GM12878 (cell line): ENCODE measurements around the gene RNF11. TPM values are rescaled to one million over a fixed set of nuclear protein-coding genes. Genes with fewer than 3 reads are reported as not detected.
A peak's percentile ranks its signal among the peaks of the same experiment; 100 is the strongest.

Experiments
- ATAC-seq: fragments of 200-7000 bp; cut with Tn5 transposase; 3 replicates; pipeline ENCODE4 v1.9.1; 2020; ENCODE audit warnings: mild to moderate bottlenecking, moderate library complexity
- BruUV-seq: library from RNA; stranded (reverse); fragments of 400-500 nt; replicated peaks from 2 replicates; lab custom pipeline; 2021; lab: Mats Ljungman, UMichigan
- CTCF ChIA-PET: fragments of 300-600 bp; sonication (Branson Sonifier 250); formaldehyde crosslinking; extraction: SDS; loops from one replicate; lab custom pipeline; 2021; ENCODE audit warnings: inconsistent platforms; lab: Yijun Ruan, JAX
- POLR2A ChIA-PET: fragments of 350-600 bp; formaldehyde crosslinking; extraction: SDS; loops from one replicate; lab custom pipeline; 2021; ENCODE audit warnings: inconsistent platforms; lab: Charles Lee
- RAD21 ChIA-PET: fragments of 300-600 bp; sonication (Branson Sonifier 250); formaldehyde crosslinking; loops from one replicate; lab custom pipeline; 2023; ENCODE audit warnings: antibody characterized with exemption; ENCODE audit not compliant: unreplicated experiment; lab: Charles Lee
- SMC1A ChIA-PET: fragments of 300-600 bp; sonication (Branson Sonifier 250); formaldehyde crosslinking; loops from one replicate; lab custom pipeline; 2023; ENCODE audit not compliant: unreplicated experiment, uncharacterized antibody; lab: Charles Lee
- DNase-seq: peaks from one replicate; pipeline ENCODE4 v3.0.0-alpha.2; 2011; ENCODE audit warnings: low read depth, low spot score
- FAIRE-seq: peaks from 3 replicates; lab custom pipeline; 2011; peaks lifted over from hg19 to GRCh38; lab: Jason Lieb, UNC
- H2AFZ ChIP-seq: 2 replicates; pipeline ENCODE4 v1.6.0; 2011; ENCODE audit warnings: low read depth, low read length, control low read depth; ENCODE audit not compliant: control insufficient read depth
- H3K27ac ChIP-seq: 2 replicates; pipeline ENCODE4 v1.5.1; 2011; ENCODE audit warnings: control low read depth; ENCODE audit not compliant: control insufficient read depth, insufficient read depth
- H3K27me3 ChIP-seq, 2 experiments: replicated peaks in 1 of 2; 2 replicates each; pipeline versions ENCODE4 v1.6.0 to v1.6.1; 2011; ENCODE audit warnings: low read length in 1 of 2; ENCODE audit not compliant: control insufficient read depth in 2 of 2, insufficient read depth in 2 of 2
- H3K36me3 ChIP-seq, 2 experiments: 2 replicates each; pipeline ENCODE4 v1.5.1; 2011; ENCODE audit warnings: low read length in 1 of 2; ENCODE audit not compliant: control insufficient read depth in 2 of 2, insufficient read depth in 2 of 2
- H3K4me1 ChIP-seq: 2 replicates; pipeline ENCODE4 v1.6.1; 2011; ENCODE audit warnings: mild to moderate bottlenecking, low read length, moderate library complexity, mixed read lengths; ENCODE audit not compliant: control insufficient read depth, insufficient read depth
- H3K4me2 ChIP-seq: 2 replicates; pipeline ENCODE4 v1.6.0; 2011; ENCODE audit warnings: control low read depth; ENCODE audit not compliant: control insufficient read depth, insufficient read depth
- H3K4me3 ChIP-seq: fragments of 200-600 bp; sonication (generic); 2 replicates; pipeline ENCODE4 v1.5.1; 2016
- H3K79me2 ChIP-seq: 2 replicates; pipeline ENCODE4 v1.6.0; 2011; ENCODE audit warnings: low read length; ENCODE audit not compliant: control insufficient read depth, insufficient read depth
- H3K9ac ChIP-seq: 2 replicates; pipeline ENCODE4 v1.8.0; 2011; ENCODE audit warnings: low read length, control low read depth, mixed read lengths; ENCODE audit not compliant: control insufficient read depth, insufficient read depth
- H3K9me3 ChIP-seq: replicated peaks from 3 replicates; pipeline ENCODE4 v1.5.1; 2011; ENCODE audit warnings: mild to moderate bottlenecking, low read length; ENCODE audit not compliant: control insufficient read depth, insufficient read depth
- H4K20me1 ChIP-seq: 2 replicates; pipeline ENCODE4 v1.6.0; 2011; ENCODE audit not compliant: control insufficient read depth, insufficient read depth
- BHLHE40 ChIP-seq, 2 experiments: fragments of 450-650 bp in 1 of 2; IDR thresholded peaks; 2 replicates each; pipeline ENCODE4 v1.6.1; 2011 to 2017; ENCODE audit warnings: low read depth in 2 of 2, borderline replicate concordance in 1 of 2, improper control_type of control experiment in 1 of 2, low read length in 1 of 2, mild to moderate bottlenecking in 1 of 2
- CREM ChIP-seq: IDR thresholded peaks from 2 replicates; pipeline ENCODE4 v1.6.1; 2014; ENCODE audit warnings: antibody characterized with exemption, low read depth
- GABPA ChIP-seq: IDR thresholded peaks from 2 replicates; pipeline ENCODE4 v1.6.1; 2014; ENCODE audit warnings: antibody characterized with exemption, low read depth, mild to moderate bottlenecking, inconsistent platforms
- IKZF1 ChIP-seq: fragments of 450-650 bp; conservative IDR thresholded peaks from 2 replicates; pipeline ENCODE4 v1.6.1; 2017; ENCODE audit warnings: antibody characterized with exemption, mild to moderate bottlenecking
- MTA3 ChIP-seq: IDR thresholded peaks from 2 replicates; pipeline ENCODE4 v1.6.1; 2012; ENCODE audit warnings: low read length, inconsistent platforms, borderline replicate concordance
- NR2C1 ChIP-seq: fragments of 450-650 bp; IDR thresholded peaks from 2 replicates; pipeline ENCODE4 v1.6.1; 2017; ENCODE audit warnings: antibody characterized with exemption, mild to moderate bottlenecking, moderate library complexity
- NR2C2 ChIP-seq: IDR thresholded peaks from 2 replicates; pipeline ENCODE4 v1.6.1; 2011; ENCODE audit warnings: borderline replicate concordance, low read depth; ENCODE audit not compliant: control insufficient read depth, insufficient read length
- SPI1 ChIP-seq: IDR thresholded peaks from 2 replicates; pipeline ENCODE4 v1.6.1; 2011; ENCODE audit warnings: low read depth, mild to moderate bottlenecking, low read length, moderate library complexity, borderline replicate concordance; ENCODE audit not compliant: insufficient read depth
- ZNF622 ChIP-seq: fragments of 450-650 bp; IDR thresholded peaks from 2 replicates; pipeline ENCODE4 v1.6.1; 2017; ENCODE audit warnings: mild to moderate bottlenecking, inconsistent platforms
- WGBS: methylation state at CpG from one replicate; pipeline ENCODE4 v1.1.6; 2016; ENCODE audit warnings: low lambda C conversion rate; ENCODE audit not compliant: insufficient replicate concordance, insufficient coverage; ENCODE audit errors: missing lambda C conversion rate; 5-methylcytosine and 5-hydroxymethylcytosine counted together
- in situ Hi-C: fragments of 300-500 bp; cut with MboI; formaldehyde crosslinking; loops from 9 replicates; pipeline ENCODE4 v1.14.3; 2018; ENCODE audit warnings: mixed read lengths
- intact Hi-C: fragments of 100-400 bp; cut with micrococcal nuclease; formaldehyde crosslinking; loops from one replicate; pipeline ENCODE4 v1.14.2; 2022; ENCODE audit not compliant: unreplicated experiment
- polyA plus RNA-seq, 11 experiments: library from polyadenylated mRNA; depleted of rRNA in 4 of 11; unstranded in 6 of 11; stranded (reverse) in 5 of 11; fragments of >200 nt; fragmentation: Nextera tagmentation in 4 of 11; fragmentation: Illumina TruSeq in 1 of 11; extraction: Ambion mirVana in 4 of 11; extraction: Trizol in 1 of 11; gene quantifications; 1 replicate in 1 of 11; 2 replicates in 10 of 11; pipeline versions ENCODE4 v1.2.1 to v1.2.3, GENCODE V29; 2011 to 2016; ENCODE audit warnings: inconsistent platforms in 2 of 11, missing spikeins in 2 of 11, low read depth in 1 of 11
- total RNA-seq, 4 experiments: library from RNA; depleted of rRNA in 3 of 4; stranded (reverse); fragments of >200 nt in 3 of 4; fragmentation: Illumina TruSeq in 1 of 4; extraction: Trizol in 1 of 4; gene quantifications; 2 replicates each; pipeline versions ENCODE4 v1.2.1 to v1.2.3, GENCODE V29; 2013 to 2021

RNF11 gene
- total and polyA plus RNA-seq, 10 of the 15 experiments (the other 5 are each of a cell fraction or from before 2014, with no cell fraction given): 9.5 to 43.6 (median 32.3) TPM

GRCh38 chr1:51283979-51284378 is 47.9 kb downstream of the RNF11 start:
- H4K20me1 ChIP-seq: no peaks in the 10 kb centered on the region
- H3K4me1 ChIP-seq: peaks cover 32% of the 10 kb centered on the region
- ChIA-PET RAD21 (no interaction called here), POLR2A (interaction anchor here (1.0 kb wide), 1 partner anchor 48 kb away, joined by 4 read pairs; the partner anchor contains the start of gene RNF11), CTCF (interaction anchor here (0.6 to 2.3 kb wide), 3 partner anchors 11 to 92 kb away, joined by 4 to 5 read pairs (median 4); no protein-coding TSS in a partner anchor), SMC1A (interaction anchor here (1.0 to 1.3 kb wide), 2 partner anchors 17 to 37 kb away, joined by 3 to 6 read pairs; no protein-coding TSS in a partner anchor)
- WGBS: 82% methylated on average over 5 of the region's 5 CpGs
- H3K36me3 ChIP-seq: no peaks in the 10 kb centered on the region
- no peaks in the 10 kb centered on the region for H3K27me3 ChIP-seq
- H3K4me3 ChIP-seq: no peak overlapping the region
- no peak for FAIRE-seq
- H3K9ac ChIP-seq: no peak overlapping the region
- H2AFZ ChIP-seq: no peak overlapping the region
- in situ Hi-C loops (no loop called here), intact Hi-C loops (loop anchor here (2.0 kb wide), 1 partner anchor 15 kb away; no protein-coding TSS in a partner anchor)
- H3K27ac ChIP-seq: no peak overlapping the region
- 0 out of 2 replicates have a peak, but pooled peaks have one; percentile 21 for TF ChIP-seq IKZF1
- TF ChIP-seq CREM: no peak
- no peak for TF ChIP-seq NR2C1
- TF ChIP-seq GABPA: no peak
- TF ChIP-seq NR2C2: no peak
- no peak for TF ChIP-seq BHLHE40 (IDR thresholded peaks at IDR 0.05; ENCODE audit: borderline replicate concordance in 1 of 2, low read depth in 2 of 2, low read length in 1 of 2)
- TF ChIP-seq ZNF622: no peak
- no peaks in the 10 kb centered on the region for H3K79me2 ChIP-seq
- no peak overlapping the region; the same call in 1 of the 2 replicates for H3K4me2 ChIP-seq
- BruUV-seq: no TSS peak
- no peaks in the 10 kb centered on the region for H3K9me3 ChIP-seq
- no peak for DNase-seq
- ATAC-seq: 0 out of 3 replicates have a peak, but pooled peaks have one; percentile 6

GRCh38 chr1:51284487-51284954 is 48.4 kb downstream of the RNF11 start:
- Histone ChIP-seq H3K4me1 (peaks cover 32% of the 10 kb centered on the region), H3K27ac (peak overlapping the region; percentile 44; the same call in 1 of the 2 replicates), H3K9ac (no peak overlapping the region), H3K9me3 (no peaks in the 10 kb centered on the region), H3K27me3 (no peaks in the 10 kb centered on the region), H2AFZ (no peak overlapping the region), H3K79me2 (no peaks in the 10 kb centered on the region), H4K20me1 (no peaks in the 10 kb centered on the region), H3K4me2 (peak overlapping the region; percentile 47; the same call in 1 of the 2 replicates), H3K4me3 (no peak overlapping the region), H3K36me3 (no peaks in the 10 kb centered on the region)
- in situ Hi-C loops: no loop called here
- CTCF ChIA-PET: interaction anchor here (2.3 kb wide), 1 partner anchor 92 kb away, joined by 4 read pairs; no protein-coding TSS in a partner anchor
- TF ChIP-seq MTA3: no peak
- 0 out of 2 replicates have a peak, but pooled peaks have one; percentile 21 for TF ChIP-seq SPI1
- intact Hi-C loops: loop anchor here (2.0 kb wide), 1 partner anchor 16 kb away; no protein-coding TSS in a partner anchor
- DNase-seq (no peak), FAIRE-seq (no peak), ATAC-seq (peak; percentile 88)
- RAD21 ChIA-PET: no interaction called here
- POLR2A ChIA-PET: no interaction called here
- SMC1A ChIA-PET: no interaction called here
- no TSS peak for BruUV-seq
